ENCODE measurements around the gene CHFR.
"Not testable (repeated sequence)": the region's sequence is repeated elsewhere in the genome, so short reads cannot be mapped to it uniquely, and the experiment has no call there.

Gene CHFR

GRCh38 chr12:132904718-132905328, 17.4 kb upstream of the CHFR start:
- no peaks in the 10 kb centered on the region for H3K9me3 Mint-ChIP-seq
- H3K27ac Mint-ChIP-seq = peak overlapping the region; percentile 78
- ATAC-seq (peak; percentile 35), DNase-seq (ENCODE audit: low spot score in 2 of 2) (peak; percentile 91 to 93)
- H3K36me3 Mint-ChIP-seq = no peaks in the 10 kb centered on the region
- H3K4me3 Mint-ChIP-seq = peak overlapping the region; percentile 30
- peaks cover 5% of the 10 kb centered on the region for H3K4me1 Mint-ChIP-seq

- H3K4me1 Mint-ChIP-seq = no peaks in the 10 kb centered on the region
- H3K36me3 Mint-ChIP-seq = no peaks in the 10 kb centered on the region
- no peak overlapping the region for H3K27ac Mint-ChIP-seq
- no peak overlapping the region for H3K4me3 Mint-ChIP-seq
- no peak for DNase-seq (ENCODE audit: low spot score in 2 of 2)
- no peaks in the 10 kb centered on the region for H3K9me3 Mint-ChIP-seq
- ATAC-seq = no peak
These were observed 11.6 kb upstream of the CHFR start for GRCh38 chr12:132899033-132899432.

DNA sequence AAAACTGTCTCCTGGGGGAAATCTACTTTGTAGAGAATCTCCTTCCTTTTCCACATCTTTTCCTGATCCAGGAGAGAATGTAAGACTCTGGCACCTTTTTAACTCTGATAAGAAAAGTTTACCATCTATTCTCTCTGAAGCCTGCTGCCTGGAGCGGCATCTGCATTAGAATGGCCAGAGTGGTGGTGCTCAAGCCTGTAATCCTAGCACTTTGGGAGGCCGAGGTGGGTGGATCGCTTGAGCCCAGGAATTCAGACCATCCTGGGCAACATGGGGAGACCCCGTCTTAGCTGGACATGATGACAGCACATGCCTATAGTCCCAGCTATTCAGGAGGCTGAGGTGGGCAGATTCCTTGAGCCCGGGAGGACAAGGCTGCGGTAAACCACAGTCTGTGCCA, 1.4 kb upstream of the CHFR start:
- H3K9me3 Mint-ChIP-seq = peaks cover 9% of the 10 kb centered on the region
- ATAC-seq = no peak
- peak overlapping the region; percentile 99 for H3K4me3 Mint-ChIP-seq
- peaks cover 37% of the 10 kb centered on the region for H3K36me3 Mint-ChIP-seq
- DNase-seq (ENCODE audit: low spot score in 2 of 2) = no peak
- peak overlapping the region; percentile 100 for H3K27ac Mint-ChIP-seq
- H3K4me1 Mint-ChIP-seq = peaks cover 23% of the 10 kb centered on the region

- Mint-ChIP-seq H3K36me3 (peaks cover 56% of the 10 kb centered on the region), H3K9me3 (peaks cover 9% of the 10 kb centered on the region), H3K27ac (peak overlapping the region; percentile 100), H3K4me1 (peaks cover 37% of the 10 kb centered on the region), H3K4me3 (peak overlapping the region; percentile 99)
- ATAC-seq = peak; percentile 4
- DNase-seq (ENCODE audit: low spot score in 2 of 2) = no peak
These were observed 602 bp downstream of the CHFR start for GRCh38 chr12:132886529-132887477.

DNA sequence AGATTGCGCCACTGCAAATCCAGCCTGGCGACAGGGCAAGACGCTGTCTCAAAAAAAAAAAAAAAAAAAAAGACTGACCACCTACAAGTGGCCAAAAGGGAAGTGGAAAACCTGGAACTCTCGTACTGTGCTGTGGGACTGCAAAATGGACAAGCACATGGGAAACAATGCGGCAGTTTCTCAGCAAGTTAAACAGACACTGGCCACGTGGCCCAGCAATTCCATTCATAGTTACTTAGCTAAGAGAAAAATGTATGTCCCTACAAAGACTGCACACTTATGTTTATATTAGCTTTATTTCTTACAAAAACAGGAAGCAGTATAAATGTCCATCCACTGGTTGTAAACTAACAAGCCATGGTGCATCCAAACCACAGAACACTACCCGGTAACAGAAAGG, 5.6 kb downstream of the CHFR start:
- H3K27ac Mint-ChIP-seq = no peak overlapping the region
- H3K4me3 Mint-ChIP-seq = no peak overlapping the region
- peaks cover 21% of the 10 kb centered on the region for H3K4me1 Mint-ChIP-seq
- ATAC-seq (no peak), DNase-seq (ENCODE audit: low spot score in 2 of 2) (no peak)
- H3K36me3 Mint-ChIP-seq = peaks cover 94% of the 10 kb centered on the region
- no peaks in the 10 kb centered on the region for H3K9me3 Mint-ChIP-seq

DNA sequence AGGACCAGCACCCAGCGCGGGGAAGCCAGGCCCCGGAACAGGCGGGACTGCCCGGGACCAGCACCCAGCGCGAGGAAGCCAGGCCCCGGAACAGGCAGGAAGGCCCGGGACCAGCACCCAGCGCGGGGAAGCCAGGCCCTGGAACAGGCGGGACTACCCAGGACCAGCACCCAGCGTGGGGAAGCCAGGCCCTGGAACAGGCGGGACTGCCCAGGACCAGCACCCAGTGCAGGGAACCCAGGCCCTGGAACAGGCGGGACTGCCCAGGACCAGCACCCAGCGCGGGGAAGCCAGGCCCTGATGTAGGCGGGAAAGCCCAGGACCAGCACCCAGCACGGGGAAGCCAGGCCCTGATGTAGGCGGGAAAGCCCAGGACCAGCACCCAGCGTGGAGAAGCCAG, 12.8 kb downstream of the CHFR start:
- peaks cover 89% of the 10 kb centered on the region for H3K36me3 Mint-ChIP-seq
- ATAC-seq; H3K9me3 Mint-ChIP-seq; H3K27ac Mint-ChIP-seq; DNase-seq (ENCODE audit: low spot score in 2 of 2); H3K4me1 Mint-ChIP-seq; H3K4me3 Mint-ChIP-seq: not testable (repeated sequence)

DNA sequence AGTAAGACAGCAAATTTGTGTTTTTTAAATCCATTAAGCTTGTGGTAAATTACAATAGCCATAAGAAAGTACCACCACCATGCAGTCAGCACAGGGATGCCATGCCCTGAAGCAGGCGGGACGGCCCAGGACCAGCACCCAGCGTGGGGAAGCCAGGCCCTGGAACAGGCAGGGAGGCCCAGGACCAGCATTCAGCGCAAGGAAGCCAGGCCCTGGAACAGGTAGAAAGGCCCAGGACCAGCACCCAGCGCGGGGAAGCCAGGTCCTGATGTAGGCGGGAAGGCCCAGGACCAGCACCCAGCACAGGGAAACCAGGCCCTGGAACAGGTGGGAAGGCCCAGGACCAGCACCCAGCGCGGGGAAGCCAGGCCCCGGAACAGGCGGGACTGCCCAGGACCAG, 13.2 kb downstream of the CHFR start:
- Mint-ChIP-seq H3K4me3 (no peak overlapping the region), H3K36me3 (peaks cover 89% of the 10 kb centered on the region), H3K9me3 (no peaks in the 10 kb centered on the region), H3K27ac (peak overlapping the region; percentile 74), H3K4me1 (peaks cover 10% of the 10 kb centered on the region)
- ATAC-seq (no peak), DNase-seq (ENCODE audit: low spot score in 2 of 2) (no peak)

GRCh38 chr12:132873724-132874123, 13.7 kb downstream of the CHFR start:
- Mint-ChIP-seq H3K9me3 (no peaks in the 10 kb centered on the region), H3K36me3 (peaks cover 86% of the 10 kb centered on the region), H3K4me1 (peaks cover 10% of the 10 kb centered on the region), H3K27ac (peak overlapping the region; percentile 74), H3K4me3 (no peak overlapping the region)
- no peak for DNase-seq (ENCODE audit: low spot score in 2 of 2)
- peak; percentile 24 for ATAC-seq

DNA sequence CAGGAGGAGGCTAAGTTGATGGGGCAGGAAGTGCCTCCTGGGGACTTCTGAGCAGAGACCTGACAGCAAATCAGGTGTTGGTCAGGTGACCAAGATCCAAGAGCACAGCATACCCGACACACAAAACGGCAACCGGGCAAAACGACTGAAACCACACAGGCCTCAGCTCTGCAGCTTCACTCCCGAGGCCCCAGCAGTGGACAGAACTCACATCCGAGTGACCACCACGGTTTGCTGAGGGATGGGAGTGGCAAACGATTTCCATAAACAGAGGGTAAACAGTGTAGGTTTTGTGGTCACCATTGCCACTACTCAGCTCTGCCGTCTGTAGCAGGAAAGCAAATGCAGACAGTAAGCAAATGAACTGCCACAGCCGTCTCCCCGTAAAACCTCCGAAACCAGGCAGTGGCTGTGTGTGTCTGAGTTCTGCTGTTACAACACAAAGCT, 14.4 kb downstream of the CHFR start:
- peaks cover 10% of the 10 kb centered on the region for H3K4me1 Mint-ChIP-seq
- H3K36me3 Mint-ChIP-seq = peaks cover 85% of the 10 kb centered on the region

DNA sequence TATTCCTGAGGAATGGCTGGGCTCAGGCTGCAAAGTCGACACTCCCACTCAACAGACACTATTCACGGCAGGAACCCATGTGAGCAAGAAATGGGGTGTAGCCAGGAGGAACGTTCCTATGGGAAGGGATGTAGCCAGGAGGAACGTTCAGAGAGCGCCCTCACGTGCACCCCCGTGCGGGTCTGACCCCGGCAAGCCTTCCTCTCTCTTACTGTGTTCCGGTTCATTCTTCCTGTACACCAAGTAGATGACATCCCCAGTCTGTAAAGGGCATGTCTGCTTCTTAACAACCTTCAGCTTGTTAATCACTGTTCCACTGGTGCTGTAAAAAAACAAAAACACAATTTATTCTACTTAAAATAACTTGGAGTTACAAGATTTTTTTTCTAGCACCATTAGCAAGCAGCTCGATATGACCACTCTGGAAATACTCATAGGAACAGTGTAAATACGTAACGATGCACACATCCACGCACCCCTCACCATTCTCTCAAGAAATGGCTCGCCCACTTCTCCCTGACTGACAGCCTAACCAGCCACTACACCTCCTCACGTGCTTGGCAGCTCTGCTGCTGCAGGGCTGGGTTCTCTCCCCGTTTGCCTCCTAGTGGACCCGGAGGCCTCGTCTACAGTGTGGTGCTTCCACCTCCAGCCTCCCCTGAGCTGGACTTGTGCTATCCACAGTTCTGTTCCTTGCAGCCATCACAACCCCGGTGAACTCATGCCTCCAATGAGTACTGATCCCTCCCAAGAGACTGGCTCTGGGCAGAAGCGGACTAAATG, 15.1 kb downstream of the CHFR start:
- ATAC-seq (no peak), DNase-seq (ENCODE audit: low spot score in 2 of 2) (no peak)
- H3K36me3 Mint-ChIP-seq = peaks cover 85% of the 10 kb centered on the region
- H3K4me1 Mint-ChIP-seq = peaks cover 10% of the 10 kb centered on the region
- peak overlapping the region; percentile 40 for H3K27ac Mint-ChIP-seq
- no peaks in the 10 kb centered on the region for H3K9me3 Mint-ChIP-seq
- peak overlapping the region; percentile 9 for H3K4me3 Mint-ChIP-seq

More for the DNA sequence above, 14.4 kb downstream of the CHFR start:
- ATAC-seq (peak; percentile 59), DNase-seq (ENCODE audit: low spot score in 2 of 2) (no peak)
- no peaks in the 10 kb centered on the region for H3K9me3 Mint-ChIP-seq
- H3K4me3 Mint-ChIP-seq = peak overlapping the region; percentile 9
- no peak overlapping the region for H3K27ac Mint-ChIP-seq

- H3K36me3 Mint-ChIP-seq = peaks cover 86% of the 10 kb centered on the region
- H3K9me3 Mint-ChIP-seq = no peaks in the 10 kb centered on the region
- no peak overlapping the region for H3K4me3 Mint-ChIP-seq
- DNase-seq (ENCODE audit: low spot score in 2 of 2) = no peak
- H3K27ac Mint-ChIP-seq = no peak overlapping the region
- H3K4me1 Mint-ChIP-seq = peaks cover 5% of the 10 kb centered on the region
- no peak for ATAC-seq
These were observed 17.9 kb downstream of the CHFR start for GRCh38 chr12:132869551-132869950.

DNA sequence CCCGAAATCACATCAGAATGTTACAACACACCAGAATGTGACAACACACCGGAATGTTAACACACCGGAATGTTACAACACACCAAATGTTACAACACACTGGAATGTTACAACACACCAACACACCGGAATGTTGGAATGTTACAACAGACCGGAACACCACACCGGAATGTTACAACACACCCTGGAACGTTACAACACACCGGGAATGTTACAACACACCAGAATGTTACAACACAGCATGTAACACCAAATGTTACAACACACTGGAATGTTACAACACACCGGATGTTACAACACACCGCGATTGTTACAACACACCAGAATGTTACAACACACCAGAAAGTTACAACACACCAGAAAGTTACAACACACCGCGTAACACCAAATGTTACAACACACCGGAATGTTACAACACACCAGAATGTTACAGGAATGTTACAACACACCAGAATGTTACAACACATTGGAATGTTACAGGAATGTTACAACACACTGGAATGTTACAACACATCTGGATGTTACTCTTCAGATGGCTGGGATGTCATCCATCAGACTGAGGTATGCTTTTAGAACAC, 21.1 kb downstream of the CHFR start:
- no peak for ATAC-seq

DNA sequence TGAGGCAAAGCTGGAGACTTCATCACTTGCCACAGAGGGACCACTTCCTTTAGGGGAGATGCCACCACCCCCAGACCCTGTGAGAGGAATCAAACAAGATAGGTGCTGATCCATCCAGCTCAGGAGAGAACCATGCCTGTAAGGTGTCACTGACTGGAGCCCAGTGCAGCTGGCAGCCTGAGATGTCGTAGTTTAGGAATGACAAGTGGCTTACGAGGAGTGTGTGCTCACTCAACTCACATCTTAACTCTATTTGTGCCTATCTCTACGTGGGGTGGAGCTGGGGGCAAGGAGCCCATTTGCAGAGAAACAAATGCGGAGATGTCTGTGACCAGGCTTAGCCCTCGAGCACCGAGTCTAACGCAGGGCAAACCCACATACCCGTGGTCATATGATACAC, 25.8 kb downstream of the CHFR start:
- no peak overlapping the region for H3K4me3 Mint-ChIP-seq
- ATAC-seq (no peak), DNase-seq (ENCODE audit: low spot score in 2 of 2) (no peak)
- no peak overlapping the region for H3K27ac Mint-ChIP-seq
- H3K4me1 Mint-ChIP-seq = no peaks in the 10 kb centered on the region
- no peaks in the 10 kb centered on the region for H3K9me3 Mint-ChIP-seq
- H3K36me3 Mint-ChIP-seq = peaks cover 88% of the 10 kb centered on the region

More for the DNA sequence above, 21.1 kb downstream of the CHFR start:
- Mint-ChIP-seq H3K9me3 (no peaks in the 10 kb centered on the region), H3K4me1 (no peaks in the 10 kb centered on the region), H3K36me3 (peaks cover 88% of the 10 kb centered on the region), H3K27ac (no peak overlapping the region), H3K4me3 (no peak overlapping the region)
- DNase-seq (ENCODE audit: low spot score in 2 of 2) = no peak

DNA sequence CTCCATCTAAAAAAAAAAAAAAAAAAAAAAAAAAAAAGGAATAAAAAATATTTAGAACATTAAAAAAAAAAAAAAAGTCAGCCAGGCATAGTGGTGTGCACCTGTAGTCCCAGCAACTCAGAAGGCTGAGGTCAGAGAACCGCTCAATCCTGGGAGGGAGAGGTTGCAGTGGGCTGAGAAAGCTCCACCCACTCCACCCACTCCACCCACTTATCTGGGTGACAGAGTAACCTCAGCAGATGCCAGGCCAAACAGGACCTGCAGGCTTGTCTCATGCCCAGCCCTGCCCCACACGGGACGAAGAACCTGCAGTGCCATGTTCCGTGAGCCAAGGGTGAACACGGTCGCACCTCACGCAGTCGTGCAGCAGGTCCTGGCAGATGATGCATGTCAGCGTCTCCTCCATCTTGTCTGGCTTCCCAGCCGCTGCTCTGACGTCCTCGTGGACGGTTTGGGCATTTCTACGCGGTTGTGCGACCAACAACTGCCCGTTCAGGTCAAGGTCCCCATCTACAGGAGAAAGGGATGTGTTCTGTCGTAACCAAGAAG, 28.6 kb downstream of the CHFR start:
- Mint-ChIP-seq H3K9me3 (no peaks in the 10 kb centered on the region), H3K27ac (no peak overlapping the region), H3K36me3 (peaks cover 92% of the 10 kb centered on the region), H3K4me3 (no peak overlapping the region), H3K4me1 (no peaks in the 10 kb centered on the region)
- DNase-seq (ENCODE audit: low spot score in 2 of 2) (no peak), ATAC-seq (no peak)

DNA sequence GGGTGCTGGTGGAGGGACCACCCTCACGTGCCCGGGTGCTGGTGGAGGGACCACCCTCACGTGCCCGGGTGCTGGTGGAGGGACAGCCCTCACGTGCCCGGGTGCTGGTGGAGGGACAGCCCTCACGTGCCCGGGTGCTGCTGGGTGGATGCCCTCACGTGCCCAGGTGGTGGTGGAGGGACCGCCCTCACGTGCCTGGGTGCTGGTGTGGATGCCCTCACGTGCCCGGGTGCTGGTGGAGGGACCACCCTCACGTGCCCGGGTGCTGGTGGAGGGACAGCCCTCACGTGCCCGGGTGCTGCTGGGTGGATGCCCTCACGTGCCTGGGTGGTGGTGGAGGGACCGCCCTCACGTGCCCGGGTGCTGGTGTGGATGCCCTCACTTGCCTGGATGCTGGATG, 30.4 kb downstream of the CHFR start:
- ATAC-seq; H3K4me3 Mint-ChIP-seq; H3K9me3 Mint-ChIP-seq; H3K4me1 Mint-ChIP-seq; H3K27ac Mint-ChIP-seq; DNase-seq (ENCODE audit: low spot score in 2 of 2): not testable (repeated sequence)
- H3K36me3 Mint-ChIP-seq = peaks cover 96% of the 10 kb centered on the region

Data from stimulated activated effector memory CD8-positive, alpha-beta T cell treated with anti-CD3 and anti-CD28 coated beads, Interleukin-12 subunit alpha, Interleukin-12 subunit beta, amount 100 ng/mL, for 72 hours (primary cell).